ENCODE results near the gene FAM13A.
A peak's percentile ranks its signal among the peaks of the same experiment; 100 is the strongest.

FAM13A gene

DNA sequence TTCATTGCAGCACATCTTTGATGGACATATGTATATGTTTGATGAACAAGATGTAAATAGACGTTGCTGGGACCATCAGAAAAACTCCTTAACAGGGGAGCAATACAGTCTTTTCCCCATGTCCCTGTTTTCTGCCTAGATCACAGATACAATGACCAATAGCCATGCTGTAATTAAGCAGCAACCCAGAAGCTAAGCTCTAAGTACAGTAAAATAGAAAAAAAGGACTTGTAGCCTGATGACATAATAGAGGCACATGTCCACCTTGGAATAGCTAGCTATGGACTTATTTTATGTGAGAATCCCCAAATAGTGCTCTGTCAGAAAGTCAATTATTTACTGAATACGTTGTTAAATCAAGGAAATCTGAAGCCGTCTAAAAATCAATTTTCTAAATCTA lies 14.9 kb downstream of the FAM13A start:
- no peak for TF ChIP-seq RAD21 (IDR thresholded peaks at IDR 0.05; ENCODE audit: low read depth)
- TF ChIP-seq YY1 (IDR thresholded peaks at IDR 0.05; ENCODE audit: low read depth), result no peak
- no peak for TF ChIP-seq CEBPB (IDR thresholded peaks at IDR 0.05)
- TF ChIP-seq, protein P1, sequence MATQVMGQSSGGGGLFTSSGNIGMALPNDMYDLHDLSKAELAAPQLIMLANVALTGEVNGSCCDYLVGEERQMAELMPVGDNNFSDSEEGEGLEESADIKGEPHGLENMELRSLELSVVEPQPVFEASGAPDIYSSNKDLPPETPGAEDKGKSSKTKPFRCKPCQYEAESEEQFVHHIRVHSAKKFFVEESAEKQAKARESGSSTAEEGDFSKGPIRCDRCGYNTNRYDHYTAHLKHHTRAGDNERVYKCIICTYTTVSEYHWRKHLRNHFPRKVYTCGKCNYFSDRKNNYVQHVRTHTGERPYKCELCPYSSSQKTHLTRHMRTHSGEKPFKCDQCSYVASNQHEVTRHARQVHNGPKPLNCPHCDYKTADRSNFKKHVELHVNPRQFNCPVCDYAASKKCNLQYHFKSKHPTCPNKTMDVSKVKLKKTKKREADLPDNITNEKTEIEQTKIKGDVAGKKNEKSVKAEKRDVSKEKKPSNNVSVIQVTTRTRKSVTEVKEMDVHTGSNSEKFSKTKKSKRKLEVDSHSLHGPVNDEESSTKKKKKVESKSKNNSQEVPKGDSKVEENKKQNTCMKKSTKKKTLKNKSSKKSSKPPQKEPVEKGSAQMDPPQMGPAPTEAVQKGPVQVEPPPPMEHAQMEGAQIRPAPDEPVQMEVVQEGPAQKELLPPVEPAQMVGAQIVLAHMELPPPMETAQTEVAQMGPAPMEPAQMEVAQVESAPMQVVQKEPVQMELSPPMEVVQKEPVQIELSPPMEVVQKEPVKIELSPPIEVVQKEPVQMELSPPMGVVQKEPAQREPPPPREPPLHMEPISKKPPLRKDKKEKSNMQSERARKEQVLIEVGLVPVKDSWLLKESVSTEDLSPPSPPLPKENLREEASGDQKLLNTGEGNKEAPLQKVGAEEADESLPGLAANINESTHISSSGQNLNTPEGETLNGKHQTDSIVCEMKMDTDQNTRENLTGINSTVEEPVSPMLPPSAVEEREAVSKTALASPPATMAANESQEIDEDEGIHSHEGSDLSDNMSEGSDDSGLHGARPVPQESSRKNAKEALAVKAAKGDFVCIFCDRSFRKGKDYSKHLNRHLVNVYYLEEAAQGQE (IDR thresholded peaks at IDR 0.05; ENCODE audit: low read depth), result no peak
- no peak for TF ChIP-seq NFIC (IDR thresholded peaks at IDR 0.05)
- TF ChIP-seq TAF1 (IDR thresholded peaks at IDR 0.05; ENCODE audit: low read depth), result no peak
- TF ChIP-seq, protein P2, sequence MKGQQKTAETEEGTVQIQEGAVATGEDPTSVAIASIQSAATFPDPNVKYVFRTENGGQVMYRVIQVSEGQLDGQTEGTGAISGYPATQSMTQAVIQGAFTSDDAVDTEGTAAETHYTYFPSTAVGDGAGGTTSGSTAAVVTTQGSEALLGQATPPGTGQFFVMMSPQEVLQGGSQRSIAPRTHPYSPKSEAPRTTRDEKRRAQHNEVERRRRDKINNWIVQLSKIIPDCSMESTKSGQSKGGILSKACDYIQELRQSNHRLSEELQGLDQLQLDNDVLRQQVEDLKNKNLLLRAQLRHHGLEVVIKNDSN (IDR thresholded peaks at IDR 0.05), result no peak
- TF ChIP-seq CREB1 (IDR thresholded peaks at IDR 0.05; ENCODE audit: low read depth), result no peak
- no peak for TF ChIP-seq TEAD4 (IDR thresholded peaks at IDR 0.05)
- no peak for TF ChIP-seq EGR1 (IDR thresholded peaks at IDR 0.05)

DNA sequence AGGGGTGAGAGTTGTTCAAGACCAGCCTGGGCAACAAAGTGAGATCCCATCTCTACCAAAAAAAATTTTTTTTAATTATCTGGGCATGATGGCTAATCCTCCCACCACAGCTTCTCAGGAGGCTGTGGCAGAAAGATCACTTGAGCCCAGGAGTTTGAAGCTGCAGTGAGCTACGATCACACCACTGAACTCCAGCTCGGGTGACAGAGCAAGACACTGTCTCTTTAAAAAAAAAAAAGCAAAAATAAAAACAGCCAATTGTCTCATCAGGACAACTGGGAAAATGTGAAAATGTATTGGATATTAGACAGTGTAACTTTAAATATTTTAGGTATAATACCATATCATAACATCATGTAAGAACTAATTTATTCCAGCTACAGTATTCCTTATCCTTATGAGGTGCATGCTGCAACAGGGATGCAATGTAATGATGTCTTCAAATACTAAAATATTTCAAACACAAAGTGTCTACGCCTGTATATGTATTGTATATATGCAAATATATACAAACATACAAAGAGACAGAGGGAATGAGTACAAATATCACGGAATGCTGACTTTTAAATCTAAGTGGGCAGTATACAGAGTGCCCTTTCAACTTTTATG lies 17.2 kb downstream of the FAM13A start:
- TF ChIP-seq CEBPB (IDR thresholded peaks at IDR 0.05) (0 out of 2 replicates have a peak, but pooled peaks have one; percentile 11), NFIC (IDR thresholded peaks at IDR 0.05) (no peak), FOXM1 (IDR thresholded peaks at IDR 0.05; ENCODE audit: borderline replicate concordance, low read depth) (no peak)

DNA sequence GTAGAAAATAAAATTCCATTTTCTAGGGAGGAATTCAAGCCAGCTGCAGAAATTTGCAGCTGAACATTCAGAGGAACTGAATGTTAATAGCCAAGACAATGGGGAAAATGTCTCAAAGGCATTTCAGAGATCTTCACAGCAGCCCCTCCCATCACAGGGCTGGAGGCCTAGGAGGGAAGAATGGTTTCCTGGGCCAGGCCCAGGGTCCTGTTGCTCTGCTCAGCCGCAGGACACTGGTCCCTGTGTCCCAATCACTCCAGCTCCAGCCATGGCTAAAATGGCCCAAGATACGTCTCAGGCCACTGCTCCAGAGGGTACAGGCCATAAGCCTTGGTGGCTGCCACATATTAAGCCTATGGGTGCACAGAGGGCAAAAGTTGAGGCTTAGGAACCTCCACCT lies 20.4 kb downstream of the FAM13A start:
- TF ChIP-seq CEBPB (IDR thresholded peaks at IDR 0.05) (no peak), EP300 (IDR thresholded peaks at IDR 0.05; ENCODE audit: borderline replicate concordance) (no peak), FOXM1 (IDR thresholded peaks at IDR 0.05; ENCODE audit: borderline replicate concordance, low read depth) (no peak)
- TF ChIP-seq, protein P1 (IDR thresholded peaks at IDR 0.05; ENCODE audit: low read depth), result no peak
- TF ChIP-seq, protein P3, sequence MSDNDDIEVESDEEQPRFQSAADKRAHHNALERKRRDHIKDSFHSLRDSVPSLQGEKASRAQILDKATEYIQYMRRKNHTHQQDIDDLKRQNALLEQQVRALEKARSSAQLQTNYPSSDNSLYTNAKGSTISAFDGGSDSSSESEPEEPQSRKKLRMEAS (IDR thresholded peaks at IDR 0.05), result no peak

DNA sequence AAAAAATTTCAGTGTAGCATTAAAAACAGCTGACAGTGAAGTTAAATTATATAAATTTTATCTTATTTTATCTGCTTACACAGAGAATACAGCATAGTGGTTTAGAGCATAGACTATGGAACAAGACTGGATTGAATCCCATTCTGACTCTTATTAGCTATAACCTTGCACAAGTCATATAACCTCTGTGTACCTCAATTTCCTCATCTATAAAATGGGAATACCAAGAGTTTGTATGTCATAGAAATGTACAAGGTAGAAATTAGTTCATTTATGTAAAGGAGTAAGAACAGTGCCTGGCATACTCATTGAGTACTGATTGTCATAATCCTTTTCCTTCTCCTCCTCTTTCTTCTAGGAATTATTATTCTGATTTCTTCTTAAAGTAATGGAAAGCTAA lies 25.7 kb downstream of the FAM13A start:
- no peak for TF ChIP-seq YY1 (IDR thresholded peaks at IDR 0.05; ENCODE audit: low read depth)
- TF ChIP-seq RAD21 (IDR thresholded peaks at IDR 0.05; ENCODE audit: low read depth), result no peak
- TF ChIP-seq, protein P2 (IDR thresholded peaks at IDR 0.05), result no peak
- TF ChIP-seq FOXM1 (IDR thresholded peaks at IDR 0.05; ENCODE audit: borderline replicate concordance, low read depth), result no peak
- no peak for TF ChIP-seq NFIC (IDR thresholded peaks at IDR 0.05)
- no peak for TF ChIP-seq ZBTB7A (IDR thresholded peaks at IDR 0.05; ENCODE audit: low read depth)
- TF ChIP-seq, protein P3 (IDR thresholded peaks at IDR 0.05), result no peak
- TF ChIP-seq EGR1 (IDR thresholded peaks at IDR 0.05), result no peak
- TF ChIP-seq CREB1 (IDR thresholded peaks at IDR 0.05; ENCODE audit: low read depth), result no peak
- no peak for TF ChIP-seq EP300 (IDR thresholded peaks at IDR 0.05; ENCODE audit: borderline replicate concordance)
- no peak for TF ChIP-seq TAF1 (IDR thresholded peaks at IDR 0.05; ENCODE audit: low read depth)
- TF ChIP-seq TCF12 (IDR thresholded peaks at IDR 0.05; ENCODE audit: low read depth), result no peak
- no peak for TF ChIP-seq TEAD4 (IDR thresholded peaks at IDR 0.05)
- TF ChIP-seq, protein P1 (IDR thresholded peaks at IDR 0.05; ENCODE audit: low read depth), result no peak
- no peak for TF ChIP-seq CEBPB (IDR thresholded peaks at IDR 0.05)

DNA sequence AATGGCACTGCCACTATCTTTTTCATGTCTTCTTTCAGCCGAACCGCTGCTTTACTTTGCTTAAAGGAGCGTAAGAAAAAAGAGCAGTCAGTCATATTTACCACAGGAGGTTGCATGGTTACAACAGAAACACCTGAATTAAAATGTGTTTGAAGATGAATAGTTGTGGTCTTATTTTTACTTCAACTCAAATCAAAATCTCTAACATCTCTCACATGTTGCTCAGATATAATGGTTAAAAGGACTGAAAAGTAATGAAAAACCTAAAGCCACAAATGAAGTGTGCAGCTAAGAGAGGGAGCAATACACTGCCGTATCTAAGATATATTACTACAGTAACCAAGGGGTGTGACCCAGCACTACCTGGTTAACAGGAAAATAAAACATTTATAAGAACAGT lies 27.4 kb downstream of the FAM13A start:
- no peak for TF ChIP-seq ZBTB7A (IDR thresholded peaks at IDR 0.05; ENCODE audit: low read depth)
- TF ChIP-seq EP300 (IDR thresholded peaks at IDR 0.05; ENCODE audit: borderline replicate concordance), result no peak
- TF ChIP-seq NFIC (IDR thresholded peaks at IDR 0.05), result no peak
- no peak for TF ChIP-seq TCF12 (IDR thresholded peaks at IDR 0.05; ENCODE audit: low read depth)
- no peak for TF ChIP-seq TAF1 (IDR thresholded peaks at IDR 0.05; ENCODE audit: low read depth)
